ENCODE results near the gene DYSF.

DYSF gene

GRCh38 chr2:71674158-71674851 lies 220.9 kb downstream of the DYSF start:
- TF ChIP-seq GATA2 (IDR thresholded peaks at IDR 0.05; ENCODE audit: low read depth, low read length) (no peak), GATA3 (IDR thresholded peaks at IDR 0.05; ENCODE audit: low read depth, low read length) (no peak)

GRCh38 chr2:71675296-71675695 lies 221.9 kb downstream of the DYSF start:
- no peak for TF ChIP-seq GATA2 (IDR thresholded peaks at IDR 0.05; ENCODE audit: low read depth, low read length)

GRCh38 chr2:71678874-71679273 lies 225.5 kb downstream of the DYSF start:
- TF ChIP-seq GATA2 (IDR thresholded peaks at IDR 0.05; ENCODE audit: low read depth, low read length): no peak
- TF ChIP-seq GATA3 (IDR thresholded peaks at IDR 0.05; ENCODE audit: low read depth, low read length): no peak

- no peak for TF ChIP-seq GATA2 (IDR thresholded peaks at IDR 0.05; ENCODE audit: low read depth, low read length)
- TF ChIP-seq GATA3 (IDR thresholded peaks at IDR 0.05; ENCODE audit: low read depth, low read length): no peak
Measured at GRCh38 chr2:71679491-71679890, 226.1 kb downstream of the DYSF start.

GRCh38 chr2:71680925-71681324 lies 227.6 kb downstream of the DYSF start:
- no peak for TF ChIP-seq GATA3 (IDR thresholded peaks at IDR 0.05; ENCODE audit: low read depth, low read length)
- TF ChIP-seq GATA2 (IDR thresholded peaks at IDR 0.05; ENCODE audit: low read depth, low read length): no peak

GRCh38 chr2:71681626-71682025 lies 228.3 kb downstream of the DYSF start:
- no peak for TF ChIP-seq GATA3 (IDR thresholded peaks at IDR 0.05; ENCODE audit: low read depth, low read length)
- no peak for TF ChIP-seq GATA2 (IDR thresholded peaks at IDR 0.05; ENCODE audit: low read depth, low read length)

- TF ChIP-seq GATA3 (IDR thresholded peaks at IDR 0.05; ENCODE audit: low read depth, low read length) (no peak), GATA2 (IDR thresholded peaks at IDR 0.05; ENCODE audit: low read depth, low read length) (no peak)
Measured at GRCh38 chr2:71682341-71682740, 229.0 kb downstream of the DYSF start.

- TF ChIP-seq GATA2 (IDR thresholded peaks at IDR 0.05; ENCODE audit: low read depth, low read length): no peak
- no peak for TF ChIP-seq GATA3 (IDR thresholded peaks at IDR 0.05; ENCODE audit: low read depth, low read length)
Measured at GRCh38 chr2:71683070-71683469, 229.7 kb downstream of the DYSF start.

GRCh38 chr2:71683666-71684065 lies 230.3 kb downstream of the DYSF start:
- TF ChIP-seq GATA2 (IDR thresholded peaks at IDR 0.05; ENCODE audit: low read depth, low read length): no peak
- TF ChIP-seq GATA3 (IDR thresholded peaks at IDR 0.05; ENCODE audit: low read depth, low read length): no peak

GRCh38 chr2:71684226-71685072 lies 231.1 kb downstream of the DYSF start:
- TF ChIP-seq GATA3 (IDR thresholded peaks at IDR 0.05; ENCODE audit: low read depth, low read length) (no peak), GATA2 (IDR thresholded peaks at IDR 0.05; ENCODE audit: low read depth, low read length) (no peak)

GRCh38 chr2:71685073-71685848 lies 231.9 kb downstream of the DYSF start:
- TF ChIP-seq GATA3 (IDR thresholded peaks at IDR 0.05; ENCODE audit: low read depth, low read length) (no peak), GATA2 (IDR thresholded peaks at IDR 0.05; ENCODE audit: low read depth, low read length) (no peak)

- TF ChIP-seq GATA2 (IDR thresholded peaks at IDR 0.05; ENCODE audit: low read depth, low read length): no peak
Measured at GRCh38 chr2:71685941-71686611, 232.7 kb downstream of the DYSF start.

GRCh38 chr2:71686781-71687180 lies 233.4 kb downstream of the DYSF start:
- TF ChIP-seq GATA3 (IDR thresholded peaks at IDR 0.05; ENCODE audit: low read depth, low read length) (no peak), GATA2 (IDR thresholded peaks at IDR 0.05; ENCODE audit: low read depth, low read length) (no peak)

- no peak for TF ChIP-seq GATA3 (IDR thresholded peaks at IDR 0.05; ENCODE audit: low read depth, low read length)
- TF ChIP-seq GATA2 (IDR thresholded peaks at IDR 0.05; ENCODE audit: low read depth, low read length): no peak
Measured at GRCh38 chr2:71687412-71687811, 234.1 kb downstream of the DYSF start.

All from SH-SY5Y (cell line).